Measurements from ENCODE around the gene SLC43A1. TPM values are rescaled to one million over a fixed set of nuclear protein-coding genes. Genes with fewer than 3 reads are reported as not detected.
A peak's percentile ranks its signal among the peaks of the same experiment; 100 is the strongest.

The SLC43A1 gene
- polyA plus RNA-seq, 3 donors: 5.4 to 6.2 (median 5.8) TPM

GRCh38 chr11:57474017-57474802 lies 41.3 kb downstream of the SLC43A1 start:
- H3K79me2 ChIP-seq (ENCODE audit: insufficient read depth, low read length): peaks cover 7% of the 10 kb centered on the region
- H3K9me3 Mint-ChIP-seq: peaks cover 0 to 1% (median 0%) of the 10 kb centered on the region in 7 donors
- H3K27me3 Mint-ChIP-seq (ENCODE audit: low read depth in 3 of 3): peaks cover 10 to 17% (median 12%) of the 10 kb centered on the region in 3 donors
- WGBS (ENCODE audit: insufficient coverage): 2% methylated on average over 8 of the region's 9 CpGs
- TF ChIP-seq CTCF (IDR thresholded peaks at IDR 0.05): no peak
- DNase-seq: peak; percentile 40 to 63 (median 40)
- H2AFZ ChIP-seq (ENCODE audit: insufficient read depth, low read depth, low read length, poor library complexity, severe bottlenecking): peak overlapping the region; percentile 69
- H3K27me3 ChIP-seq (ENCODE audit: control insufficient read depth in 2 of 2, insufficient read depth in 2 of 2, low read length in 2 of 2): no peaks in the 10 kb centered on the region
- peak overlapping the region; percentile 27 for H3K9ac ChIP-seq (ENCODE audit: insufficient read depth, low read length, poor library complexity, severe bottlenecking)
- peaks cover 42 to 47% of the 10 kb centered on the region in 2 donors for H3K4me1 ChIP-seq (ENCODE audit: control insufficient read depth in 1 of 2, insufficient read depth in 2 of 2, low read length in 2 of 2)
- H3K9me3 ChIP-seq (replicated peaks in 1 of 2; ENCODE audit: control insufficient read depth in 1 of 2, insufficient read depth in 1 of 2, low read length in 2 of 2): no peaks in the 10 kb centered on the region
- peaks cover 42% of the 10 kb centered on the region for H3K4me1 Mint-ChIP-seq
- H3K36me3 ChIP-seq (replicated peaks in 1 of 2; ENCODE audit: control insufficient read depth in 1 of 2, insufficient read depth in 2 of 2, low read length in 2 of 2): no peaks in the 10 kb centered on the region
- H3K36me3 Mint-ChIP-seq: peaks cover 0 to 7% of the 10 kb centered on the region in 2 donors
- no peaks in the 10 kb centered on the region for H4K20me1 ChIP-seq (ENCODE audit: insufficient read depth, low read length)
- H3K27ac ChIP-seq (ENCODE audit: low read depth in 1 of 2, low read length in 2 of 2): peak overlapping the region; percentile 8 to 15
- intact Hi-C loops (cut with micrococcal nuclease): no loop called here
- H3K27ac Mint-ChIP-seq: peak overlapping the region; percentile 37 to 90 (median 69)
- H3K4me3 Mint-ChIP-seq: peak overlapping the region; percentile 68 to 72
- peak overlapping the region in 1 of 3 experiments; percentile 22 for H3K4me3 ChIP-seq (replicated peaks in 1 of 3; ENCODE audit: low read depth in 2 of 3, low read length in 3 of 3)
- H3K4me2 ChIP-seq (replicated peaks; ENCODE audit: extremely low read depth, low read length, poor library complexity, severe bottlenecking): peak overlapping the region; percentile 59

DNA sequence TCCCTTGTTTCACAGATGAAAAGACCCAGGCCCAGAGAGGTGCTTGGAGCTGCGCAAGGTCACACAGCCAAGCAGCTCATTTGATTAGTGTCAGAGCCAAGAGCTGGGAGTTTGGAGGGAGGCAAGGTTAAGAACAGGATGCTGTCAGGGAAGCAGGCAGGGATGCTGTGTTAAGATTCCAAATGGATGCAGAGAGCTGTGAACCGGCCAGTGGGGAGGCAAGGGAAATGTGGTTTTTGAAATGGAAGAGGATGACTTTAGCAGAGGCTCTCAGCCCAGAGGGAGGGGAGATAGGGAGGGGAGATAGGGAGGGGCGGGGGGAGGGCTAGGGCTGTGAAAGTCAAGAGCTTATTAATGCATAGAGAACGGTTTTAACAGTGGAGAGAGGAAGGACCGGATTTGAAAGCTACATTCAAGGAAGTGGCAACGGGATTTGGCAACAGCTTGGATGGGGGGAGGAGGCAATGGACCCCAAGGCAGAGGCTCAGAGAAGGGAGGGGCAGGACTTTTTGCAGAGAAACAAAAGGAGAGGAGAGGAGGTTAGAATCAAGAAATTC lies 42.1 kb downstream of the SLC43A1 start:
- Histone ChIP-seq H3K4me2 (replicated peaks; ENCODE audit: extremely low read depth, low read length, poor library complexity, severe bottlenecking) (peak overlapping the region; percentile 59), H4K20me1 (ENCODE audit: insufficient read depth, low read length) (no peaks in the 10 kb centered on the region), H3K27ac (ENCODE audit: low read depth in 1 of 2, low read length in 2 of 2) (no peak overlapping the region), H3K27me3 (ENCODE audit: control insufficient read depth in 2 of 2, insufficient read depth in 2 of 2, low read length in 2 of 2) (no peaks in the 10 kb centered on the region), H3K79me2 (ENCODE audit: insufficient read depth, low read length) (peaks cover 7% of the 10 kb centered on the region), H3K9ac (ENCODE audit: insufficient read depth, low read length, poor library complexity, severe bottlenecking) (no peak overlapping the region), H2AFZ (ENCODE audit: insufficient read depth, low read depth, low read length, poor library complexity, severe bottlenecking) (peak overlapping the region; percentile 26), H3K9me3 (replicated peaks in 1 of 2; ENCODE audit: control insufficient read depth in 1 of 2, insufficient read depth in 1 of 2, low read length in 2 of 2) (no peaks in the 10 kb centered on the region), H3K4me3 (replicated peaks in 1 of 3; ENCODE audit: low read depth in 2 of 3, low read length in 3 of 3) (peak overlapping the region in 1 of 3 experiments; percentile 22), H3K36me3 (replicated peaks in 1 of 2; ENCODE audit: control insufficient read depth in 1 of 2, insufficient read depth in 2 of 2, low read length in 2 of 2) (no peaks in the 10 kb centered on the region), H3K4me1 (ENCODE audit: control insufficient read depth in 1 of 2, insufficient read depth in 2 of 2, low read length in 2 of 2) (peaks cover 42 to 47% of the 10 kb centered on the region in 2 donors)
- DNase-seq: peak in 2 of 3 donors; percentile 28 to 32
- Mint-ChIP-seq H3K27ac (peak overlapping the region; percentile 23 to 90 (median 55)), H3K36me3 (peaks cover 0 to 7% of the 10 kb centered on the region in 2 donors), H3K4me1 (peaks cover 42% of the 10 kb centered on the region), H3K27me3 (ENCODE audit: low read depth in 3 of 3) (peaks cover 10 to 17% (median 12%) of the 10 kb centered on the region in 3 donors), H3K9me3 (peaks cover 0 to 1% (median 0%) of the 10 kb centered on the region in 7 donors), H3K4me3 (peak overlapping the region; percentile 55 to 72)
- 20% methylated on average over 5 of the region's 6 CpGs for WGBS (ENCODE audit: insufficient coverage)
- intact Hi-C loops (cut with micrococcal nuclease): no loop called here
- no peak for TF ChIP-seq CTCF (IDR thresholded peaks at IDR 0.05)
